SU-DHL-6 (cell line): Measurements from ENCODE around the gene TADA2A.

Experiments
- CTCF ChIP-seq: fragments of 200-600 bp; sonication (generic); IDR thresholded peaks from one replicate; pipeline ENCODE4 v1.5.1; 2017; ENCODE audit warnings: antibody characterized with exemption, mild to moderate bottlenecking, low read length, moderate library complexity; ENCODE audit not compliant: insufficient read depth, poor library complexity, severe bottlenecking
- EZH2phosphoT487 ChIP-seq: fragments of 200-600 bp; sonication (generic), shearing (Covaris generic); conservative IDR thresholded peaks from 2 replicates; pipeline ENCODE4 v1.6.1; 2018; ENCODE audit warnings: mild to moderate bottlenecking, antibody characterized with exemption, low read length, moderate library complexity, mixed read lengths

GRCh38 chr17:37527249-37527851, 120.7 kb downstream of the TADA2A start:
- TF ChIP-seq CTCF = peak; percentile 60
- TF ChIP-seq EZH2phosphoT487 = no peak
